Liver (tissue), 9 donors: ENCODE data around the gene POU3F1. TPM values are rescaled to one million over a fixed set of nuclear protein-coding genes. Genes with fewer than 3 reads are reported as not detected.
A peak's percentile ranks its signal among the peaks of the same experiment; 100 is the strongest.

Experiments used
- DNase-seq: peaks from one replicate; pipeline ENCODE4 v3.0.0-alpha.2; 2017; ENCODE audit warnings: low spot score
- H3K27ac ChIP-seq, 2 donors: one replicate each; pipeline ENCODE4 v1.7.0; 2013; ENCODE audit warnings: inconsistent platforms in 2 of 2, low read length in 2 of 2, control low read depth in 1 of 2, low read depth in 1 of 2, mild to moderate bottlenecking in 1 of 2
- H3K27me3 ChIP-seq, 4 donors: one replicate each; pipeline versions ENCODE4 v1.6.1 to v1.7.0; 2013; ENCODE audit warnings: low read length in 3 of 4, inconsistent platforms in 1 of 4, mild to moderate bottlenecking in 1 of 4, moderate library complexity in 1 of 4; ENCODE audit not compliant: control insufficient read depth in 4 of 4, insufficient read depth in 4 of 4
- H3K36me3 ChIP-seq, 4 donors: one replicate each; pipeline versions ENCODE4 v1.6.1 to v1.7.0; 2013; ENCODE audit warnings: low read length in 3 of 4, mild to moderate bottlenecking in 3 of 4, low read depth in 1 of 4, moderate library complexity in 1 of 4; ENCODE audit not compliant: control insufficient read depth in 4 of 4, insufficient read depth in 3 of 4
- H3K4me1 ChIP-seq, 4 donors: one replicate each; pipeline versions ENCODE4 v1.6.1 to v1.7.0; 2013; ENCODE audit warnings: low read length in 3 of 4, mild to moderate bottlenecking in 3 of 4, moderate library complexity in 1 of 4; ENCODE audit not compliant: control insufficient read depth in 4 of 4, insufficient read depth in 4 of 4
- H3K4me3 ChIP-seq, 3 donors: one replicate each; pipeline versions ENCODE4 v1.6.1 to v1.7.0; 2013; ENCODE audit warnings: low read length in 3 of 3, control low read depth in 1 of 3, low read depth in 1 of 3, mild to moderate bottlenecking in 1 of 3
- H3K9ac ChIP-seq, 2 donors: one replicate each; pipeline ENCODE4 v1.7.0; 2013; ENCODE audit warnings: low read length in 2 of 2, mild to moderate bottlenecking in 2 of 2, moderate library complexity in 2 of 2, control low read depth in 1 of 2, low read depth in 1 of 2
- H3K9me3 ChIP-seq, 4 donors: one replicate each; pipeline versions ENCODE4 v1.6.1 to v1.7.0; 2013; ENCODE audit warnings: low read length in 3 of 4; ENCODE audit not compliant: control insufficient read depth in 4 of 4
- ATF3 ChIP-seq: IDR thresholded peaks from 2 replicates; pipeline ENCODE4 v1.6.1; 2016; ENCODE audit warnings: antibody characterized with exemption
- EGR1 ChIP-seq, 2 donors: IDR thresholded peaks; 2 replicates each; pipeline ENCODE4 v1.6.1; 2016 to 2018; ENCODE audit warnings: antibody characterized with exemption in 2 of 2, low read depth in 2 of 2
- FOXA1 ChIP-seq: IDR thresholded peaks from 2 replicates; pipeline ENCODE4 v1.6.1; 2016; ENCODE audit warnings: antibody characterized with exemption
- FOXA2 ChIP-seq: IDR thresholded peaks from 2 replicates; pipeline ENCODE4 v1.6.1; 2016; ENCODE audit warnings: antibody characterized with exemption
- GABPA ChIP-seq, 2 donors: IDR thresholded peaks in 1 of 2; conservative IDR thresholded peaks in 1 of 2; 2 replicates each; pipeline ENCODE4 v1.6.1; 2016; ENCODE audit warnings: antibody characterized with exemption in 2 of 2, mild to moderate bottlenecking in 1 of 2, moderate library complexity in 1 of 2
- HNF4A ChIP-seq, 2 donors: conservative IDR thresholded peaks; 2 replicates each; pipeline ENCODE4 v1.6.1; 2016; ENCODE audit warnings: antibody characterized with exemption in 2 of 2, mild to moderate bottlenecking in 2 of 2
- HNF4G ChIP-seq: IDR thresholded peaks from 2 replicates; pipeline ENCODE4 v1.6.1; 2016; ENCODE audit warnings: antibody characterized with exemption
- JUND ChIP-seq, 2 donors: IDR thresholded peaks; 2 replicates each; pipeline ENCODE4 v1.6.1; 2016; ENCODE audit warnings: antibody characterized with exemption in 2 of 2
- MAX ChIP-seq: IDR thresholded peaks from 2 replicates; pipeline ENCODE4 v1.6.1; 2016; ENCODE audit warnings: antibody characterized with exemption
- NR2F2 ChIP-seq: IDR thresholded peaks from 2 replicates; pipeline ENCODE4 v1.6.1; 2016; ENCODE audit warnings: antibody characterized with exemption
- RAD21 ChIP-seq, 2 donors: IDR thresholded peaks; 2 replicates each; pipeline ENCODE4 v1.6.1; 2016; ENCODE audit warnings: antibody characterized with exemption in 2 of 2, mild to moderate bottlenecking in 2 of 2
- RXRA ChIP-seq, 2 donors: IDR thresholded peaks; 2 replicates each; pipeline ENCODE4 v1.6.1; 2017 to 2018; ENCODE audit warnings: antibody characterized with exemption in 2 of 2, mild to moderate bottlenecking in 1 of 2
- SP1 ChIP-seq: IDR thresholded peaks from 2 replicates; pipeline ENCODE4 v1.6.1; 2018; ENCODE audit warnings: antibody characterized with exemption, mild to moderate bottlenecking
- TAF1 ChIP-seq: conservative IDR thresholded peaks from 2 replicates; pipeline ENCODE4 v1.6.1; 2016; ENCODE audit warnings: antibody characterized with exemption, mild to moderate bottlenecking
- YY1 ChIP-seq: IDR thresholded peaks from 2 replicates; pipeline ENCODE4 v1.6.1; 2016; ENCODE audit warnings: antibody characterized with exemption, mild to moderate bottlenecking
- ZBTB33 ChIP-seq: IDR thresholded peaks from 2 replicates; pipeline ENCODE4 v1.6.1; 2016; ENCODE audit warnings: antibody characterized with exemption
- WGBS: extraction: QIAGEN DNeasy Blood & Tissue Kit; methylation state at CpG from one replicate; pipeline ENCODE4 v1.1.7; 2013; 5-methylcytosine and 5-hydroxymethylcytosine counted together
- polyA plus RNA-seq, 2 donors: library from polyadenylated mRNA; stranded (reverse) in 1 of 2; unstranded in 1 of 2; fragments of 200-250 nt in 1 of 2; fragments of >200 nt in 1 of 2; fragmentation: Nextera tagmentation in 1 of 2; extraction: Ambion mirVana in 1 of 2; gene quantifications; one replicate each; pipeline versions ENCODE4 v1.2.1 to v1.2.3, GENCODE V29; 2013 to 2015
- total RNA-seq, 2 donors: library from RNA; depleted of rRNA; stranded (reverse); fragments of >200 nt; gene quantifications; one replicate each; pipeline ENCODE4 v1.2.3, GENCODE V29; 2014
- TF ChIP-seq, protein P1 (sequence below): fragments of 150-350 bp; IDR thresholded peaks from 2 replicates; pipeline ENCODE4 v1.5.1; 2017; ENCODE audit warnings: improper control_type of control experiment, low read depth, low read length; ENCODE audit not compliant: missing input control
- TF ChIP-seq, protein P2 (sequence below): IDR thresholded peaks from 2 replicates; pipeline ENCODE4 v1.6.1; 2016; ENCODE audit warnings: antibody characterized with exemption, mild to moderate bottlenecking
- donor health status: healthy.
- donor health status: healthy.
- donor health status: healthy.
- donor health status: healthy.
- donor health status: healthy.

POU3F1 gene
- total and polyA plus RNA-seq, 4 donors: not detected

DNA sequence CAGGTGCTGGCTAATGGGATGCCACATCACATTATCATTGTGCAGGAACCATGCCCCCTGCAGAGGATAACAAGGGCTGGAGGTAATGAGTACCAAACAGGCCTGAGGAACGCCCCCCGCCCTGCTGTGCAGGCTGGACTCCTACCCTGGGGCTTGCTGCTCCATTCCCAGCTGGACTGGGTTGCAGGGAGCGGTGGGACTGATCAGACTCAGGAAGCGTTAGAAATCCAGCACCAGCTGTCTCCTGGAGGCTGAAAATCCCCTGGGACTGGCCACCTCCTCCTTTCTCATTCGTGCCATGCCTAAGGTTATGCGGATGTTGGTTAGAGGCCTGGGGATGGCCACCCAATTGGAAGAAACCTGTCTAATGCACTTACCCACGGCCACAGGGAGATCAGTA is 36.9 kb upstream of the POU3F1 start:
- Histone ChIP-seq H3K9ac (no peak overlapping the region), H3K27me3 (no peaks in the 10 kb centered on the region), H3K9me3 (no peaks in the 10 kb centered on the region), H3K36me3 (no peaks in the 10 kb centered on the region), H3K27ac (no peak overlapping the region), H3K4me3 (no peak overlapping the region), H3K4me1 (peaks cover 6 to 42% (median 40%) of the 10 kb centered on the region in 4 donors)
- DNase-seq: no peak
- WGBS: 88% methylated on average over 7 of the region's 7 CpGs
- TF ChIP-seq YY1 (no peak), FOXA2 (no peak), RAD21 (IDR thresholded peaks at IDR 0.05) (no peak), HNF4A (conservative IDR thresholded peaks at IDR 0.05) (no peak)

DNA sequence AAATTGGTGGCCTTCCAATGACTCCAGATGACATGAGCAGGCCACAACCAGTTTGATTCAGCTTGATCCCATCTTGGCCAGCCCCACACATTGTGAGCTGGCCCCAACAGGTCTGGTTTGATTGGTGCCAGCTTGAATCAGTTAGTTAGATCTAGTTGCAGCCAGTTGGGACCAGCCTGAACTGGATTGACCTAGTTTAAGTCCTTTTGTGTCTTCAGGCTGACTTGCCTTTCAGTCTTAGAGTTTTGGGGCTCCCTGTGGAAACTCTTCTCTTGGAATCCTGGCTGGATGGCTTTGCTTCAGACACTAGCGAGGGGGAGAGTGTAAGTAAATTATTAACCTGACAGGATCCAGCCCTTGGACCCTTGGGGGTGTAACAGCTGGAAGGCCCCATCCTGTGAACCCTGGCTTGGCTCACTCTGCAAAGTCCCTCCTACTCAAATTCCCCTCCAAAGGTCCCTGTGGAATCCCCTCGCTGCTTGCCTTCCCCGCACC is 36.2 kb upstream of the POU3F1 start:
- peak overlapping the region in 1 of 2 donors; percentile 3 for H3K27ac ChIP-seq
- no peak overlapping the region for H3K9ac ChIP-seq
- DNase-seq: no peak
- no peaks in the 10 kb centered on the region for H3K9me3 ChIP-seq
- TF ChIP-seq MAX (no peak), FOXA2 (peak; percentile 2), HNF4G (no peak), JUND (IDR thresholded peaks at IDR 0.05) (peak in 1 of 2 donors; percentile 10), RXRA (IDR thresholded peaks at IDR 0.05) (peak in 1 of 2 donors; percentile 54), RAD21 (IDR thresholded peaks at IDR 0.05) (no peak), GABPA (IDR thresholded peaks at IDR 0.05 in 1 of 2, conservative IDR thresholded peaks at IDR 0.05 in 1 of 2) (no peak), ZBTB33 (no peak), TAF1 (no peak), ATF3 (no peak), YY1 (no peak), NR2F2 (no peak), SP1 (peak; percentile 55), EGR1 (IDR thresholded peaks at IDR 0.05; ENCODE audit: low read depth in 2 of 2) (no peak), HNF4A (conservative IDR thresholded peaks at IDR 0.05) (peak; percentile 62 to 64), FOXA1 (peak; percentile 8)
- TF ChIP-seq, protein P1, sequence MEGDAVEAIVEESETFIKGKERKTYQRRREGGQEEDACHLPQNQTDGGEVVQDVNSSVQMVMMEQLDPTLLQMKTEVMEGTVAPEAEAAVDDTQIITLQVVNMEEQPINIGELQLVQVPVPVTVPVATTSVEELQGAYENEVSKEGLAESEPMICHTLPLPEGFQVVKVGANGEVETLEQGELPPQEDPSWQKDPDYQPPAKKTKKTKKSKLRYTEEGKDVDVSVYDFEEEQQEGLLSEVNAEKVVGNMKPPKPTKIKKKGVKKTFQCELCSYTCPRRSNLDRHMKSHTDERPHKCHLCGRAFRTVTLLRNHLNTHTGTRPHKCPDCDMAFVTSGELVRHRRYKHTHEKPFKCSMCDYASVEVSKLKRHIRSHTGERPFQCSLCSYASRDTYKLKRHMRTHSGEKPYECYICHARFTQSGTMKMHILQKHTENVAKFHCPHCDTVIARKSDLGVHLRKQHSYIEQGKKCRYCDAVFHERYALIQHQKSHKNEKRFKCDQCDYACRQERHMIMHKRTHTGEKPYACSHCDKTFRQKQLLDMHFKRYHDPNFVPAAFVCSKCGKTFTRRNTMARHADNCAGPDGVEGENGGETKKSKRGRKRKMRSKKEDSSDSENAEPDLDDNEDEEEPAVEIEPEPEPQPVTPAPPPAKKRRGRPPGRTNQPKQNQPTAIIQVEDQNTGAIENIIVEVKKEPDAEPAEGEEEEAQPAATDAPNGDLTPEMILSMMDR: no peak
- TF ChIP-seq, protein P2, sequence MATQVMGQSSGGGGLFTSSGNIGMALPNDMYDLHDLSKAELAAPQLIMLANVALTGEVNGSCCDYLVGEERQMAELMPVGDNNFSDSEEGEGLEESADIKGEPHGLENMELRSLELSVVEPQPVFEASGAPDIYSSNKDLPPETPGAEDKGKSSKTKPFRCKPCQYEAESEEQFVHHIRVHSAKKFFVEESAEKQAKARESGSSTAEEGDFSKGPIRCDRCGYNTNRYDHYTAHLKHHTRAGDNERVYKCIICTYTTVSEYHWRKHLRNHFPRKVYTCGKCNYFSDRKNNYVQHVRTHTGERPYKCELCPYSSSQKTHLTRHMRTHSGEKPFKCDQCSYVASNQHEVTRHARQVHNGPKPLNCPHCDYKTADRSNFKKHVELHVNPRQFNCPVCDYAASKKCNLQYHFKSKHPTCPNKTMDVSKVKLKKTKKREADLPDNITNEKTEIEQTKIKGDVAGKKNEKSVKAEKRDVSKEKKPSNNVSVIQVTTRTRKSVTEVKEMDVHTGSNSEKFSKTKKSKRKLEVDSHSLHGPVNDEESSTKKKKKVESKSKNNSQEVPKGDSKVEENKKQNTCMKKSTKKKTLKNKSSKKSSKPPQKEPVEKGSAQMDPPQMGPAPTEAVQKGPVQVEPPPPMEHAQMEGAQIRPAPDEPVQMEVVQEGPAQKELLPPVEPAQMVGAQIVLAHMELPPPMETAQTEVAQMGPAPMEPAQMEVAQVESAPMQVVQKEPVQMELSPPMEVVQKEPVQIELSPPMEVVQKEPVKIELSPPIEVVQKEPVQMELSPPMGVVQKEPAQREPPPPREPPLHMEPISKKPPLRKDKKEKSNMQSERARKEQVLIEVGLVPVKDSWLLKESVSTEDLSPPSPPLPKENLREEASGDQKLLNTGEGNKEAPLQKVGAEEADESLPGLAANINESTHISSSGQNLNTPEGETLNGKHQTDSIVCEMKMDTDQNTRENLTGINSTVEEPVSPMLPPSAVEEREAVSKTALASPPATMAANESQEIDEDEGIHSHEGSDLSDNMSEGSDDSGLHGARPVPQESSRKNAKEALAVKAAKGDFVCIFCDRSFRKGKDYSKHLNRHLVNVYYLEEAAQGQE: peak; percentile 51
- H3K27me3 ChIP-seq: no peaks in the 10 kb centered on the region
- WGBS: 40% methylated on average over 3 of the region's 3 CpGs
- no peaks in the 10 kb centered on the region for H3K36me3 ChIP-seq
- peaks cover 6 to 42% (median 40%) of the 10 kb centered on the region in 4 donors for H3K4me1 ChIP-seq
- no peak overlapping the region for H3K4me3 ChIP-seq
